GM12892 (cell line): ENCODE data around the gene KLK1.

Source experiments
- POLR2A ChIP-seq: IDR thresholded peaks from 2 replicates; pipeline ENCODE4 v1.6.1; 2011; ENCODE audit warnings: low read depth, low read length, control low read depth
- POLR2AphosphoS5 ChIP-seq: IDR thresholded peaks from 2 replicates; pipeline ENCODE4 v1.6.1; 2011; ENCODE audit warnings: low read depth, low read length, control low read depth

- TF ChIP-seq POLR2AphosphoS5, result no peak
- TF ChIP-seq POLR2A, result no peak
These were observed 4.6 kb downstream of the KLK1 start for GRCh38 chr19:50818859-50819472.
